HG02852 (cell line): ENCODE data around the gene CYP2B6.
"Not testable (repeated sequence)": the region's sequence is repeated elsewhere in the genome, so short reads cannot be mapped to it uniquely, and the experiment has no call there.

Source experiments
- ATAC-seq: cut with Tn5 transposase; IDR thresholded peaks from one replicate; pipeline ENCODE4 v1.9.1; 2021; ENCODE audit warnings: mild to moderate bottlenecking, moderate library complexity; ENCODE audit not compliant: unreplicated experiment

The CYP2B6 gene

DNA sequence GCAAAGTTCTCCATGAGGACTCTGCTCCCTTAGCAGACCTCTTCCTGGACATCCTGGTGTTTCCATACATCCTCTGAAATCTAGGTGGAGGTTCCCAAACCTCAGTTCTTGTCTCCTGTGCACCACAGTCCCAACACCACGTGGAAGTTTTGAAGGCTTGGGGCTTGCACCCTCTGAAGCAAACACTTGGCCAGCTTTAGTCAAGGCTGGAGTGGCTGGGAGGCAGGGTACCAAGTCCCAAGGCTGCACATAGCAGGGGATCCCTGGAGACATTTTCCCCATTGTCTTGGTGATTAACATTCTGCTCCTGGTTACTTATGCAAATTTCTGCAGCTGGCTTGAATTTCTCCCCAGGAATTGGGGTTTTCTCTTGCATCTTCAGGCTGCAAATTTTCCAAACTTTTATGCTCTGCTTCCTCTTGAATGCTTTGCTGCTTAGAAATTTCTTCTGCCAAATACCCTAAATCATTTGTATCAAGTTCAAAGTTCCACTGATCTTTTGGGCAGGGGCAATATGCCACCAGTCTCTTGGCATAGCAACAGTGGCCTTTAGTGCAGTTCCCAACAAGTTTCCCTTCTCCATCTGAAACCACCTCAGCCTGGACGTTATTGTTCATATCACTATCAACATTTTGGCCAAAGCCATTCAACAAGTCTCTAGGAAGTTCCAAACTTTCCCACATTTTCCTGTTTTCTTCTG lies 10.2 kb upstream of the CYP2B6 start:
- not testable (repeated sequence) for ATAC-seq

DNA sequence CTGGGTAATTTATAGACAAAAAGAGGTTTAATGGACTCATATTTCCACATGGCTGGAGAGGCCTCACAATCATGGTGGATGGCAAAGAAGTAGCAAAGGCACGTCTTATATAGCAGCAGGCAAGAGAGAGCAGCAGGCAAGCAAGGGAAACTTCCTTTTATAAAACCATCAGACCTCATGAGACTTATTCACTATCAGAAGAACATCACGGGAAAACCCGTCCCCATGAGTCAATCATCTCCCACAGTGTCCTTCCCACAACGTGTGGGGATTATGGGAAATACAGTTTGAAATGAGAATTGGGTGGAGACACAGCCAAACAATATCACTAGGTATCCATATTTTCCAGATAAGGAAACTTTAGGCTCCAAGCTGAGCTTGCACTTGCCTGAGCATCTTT lies 9.5 kb upstream of the CYP2B6 start:
- ATAC-seq = no peak

DNA sequence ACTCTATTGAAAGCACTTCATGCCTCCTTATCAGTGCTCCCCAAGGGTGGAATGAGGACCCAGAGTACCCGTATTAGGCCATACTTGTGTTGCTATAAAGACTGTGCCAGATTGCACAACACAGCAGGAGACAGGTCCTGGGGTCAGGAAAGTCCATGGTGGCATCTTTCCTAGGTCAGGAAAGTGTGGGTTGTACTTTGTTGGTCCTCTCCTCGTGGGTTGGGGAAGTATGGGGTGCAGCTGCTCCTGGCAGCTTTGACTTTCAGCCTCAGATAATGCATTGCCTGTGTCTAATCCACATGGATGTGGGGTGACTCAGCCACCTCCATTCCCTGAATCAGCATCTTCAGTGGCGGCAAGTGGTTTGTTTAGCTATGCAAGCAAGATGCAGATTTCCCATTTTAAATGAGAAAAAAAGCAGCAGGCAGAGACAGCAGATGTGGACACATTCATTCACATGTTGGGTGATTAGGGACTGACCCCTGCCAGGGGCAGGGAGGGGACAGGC lies 8.4 kb upstream of the CYP2B6 start:
- ATAC-seq = no peak

DNA sequence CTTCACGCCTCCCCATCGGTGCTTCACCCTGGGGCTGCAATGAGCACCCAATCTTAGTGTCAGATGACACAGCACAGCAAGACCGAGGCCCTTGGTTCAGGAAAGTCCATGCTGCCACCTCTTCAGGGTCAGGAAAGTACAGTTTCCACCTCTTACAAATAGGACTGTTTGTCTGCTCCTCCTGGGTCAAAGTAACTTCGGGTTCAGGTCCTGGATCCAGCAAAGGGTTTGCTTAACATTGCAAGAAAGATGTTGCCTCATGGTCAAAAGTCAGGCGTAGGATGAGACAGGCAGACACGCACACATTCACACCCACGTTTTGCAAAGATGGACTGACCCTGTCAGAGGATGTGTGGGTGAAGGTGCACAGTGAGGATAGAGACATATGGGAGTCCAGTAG lies 1.6 kb upstream of the CYP2B6 start:
- no peak for ATAC-seq

DNA sequence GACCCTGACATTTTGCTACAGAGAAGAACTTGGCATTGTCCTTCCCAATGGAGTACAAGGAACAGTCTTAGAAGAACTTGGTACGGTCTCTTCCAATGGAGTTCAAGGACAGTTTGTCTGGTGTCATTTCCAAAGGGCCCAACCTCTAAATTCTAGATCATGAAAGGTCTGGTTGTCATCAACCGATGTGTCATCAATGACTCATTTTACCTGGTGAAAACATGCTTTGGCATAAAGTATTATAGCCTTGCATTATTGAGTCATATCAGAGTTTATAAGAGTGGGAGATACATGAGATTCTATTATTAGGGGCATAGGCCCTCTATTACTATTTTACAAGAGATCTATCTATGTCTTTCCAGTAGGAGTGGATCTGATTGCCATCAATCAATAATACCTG lies 4.3 kb downstream of the CYP2B6 start:
- ATAC-seq = no peak

DNA sequence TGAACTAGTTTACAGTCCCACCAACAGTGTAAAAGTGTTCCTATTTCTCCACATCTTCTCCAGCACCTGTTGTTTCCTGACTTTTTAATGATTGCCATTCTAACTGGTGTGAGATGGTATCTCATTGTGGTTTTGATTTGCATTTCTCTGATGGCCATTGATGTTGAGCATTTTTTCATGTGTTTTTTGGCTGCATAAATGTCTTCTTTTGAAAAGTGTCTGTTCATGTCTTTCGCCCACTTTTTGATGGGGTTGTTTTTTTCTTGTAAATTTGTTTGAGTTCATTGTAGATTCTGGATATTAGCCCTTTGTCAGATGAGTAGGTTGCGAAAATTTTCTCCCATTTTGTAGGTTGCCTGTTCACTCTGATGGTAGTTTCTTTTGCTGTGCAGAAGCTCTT lies 7.9 kb downstream of the CYP2B6 start:
- not testable (repeated sequence) for ATAC-seq

DNA sequence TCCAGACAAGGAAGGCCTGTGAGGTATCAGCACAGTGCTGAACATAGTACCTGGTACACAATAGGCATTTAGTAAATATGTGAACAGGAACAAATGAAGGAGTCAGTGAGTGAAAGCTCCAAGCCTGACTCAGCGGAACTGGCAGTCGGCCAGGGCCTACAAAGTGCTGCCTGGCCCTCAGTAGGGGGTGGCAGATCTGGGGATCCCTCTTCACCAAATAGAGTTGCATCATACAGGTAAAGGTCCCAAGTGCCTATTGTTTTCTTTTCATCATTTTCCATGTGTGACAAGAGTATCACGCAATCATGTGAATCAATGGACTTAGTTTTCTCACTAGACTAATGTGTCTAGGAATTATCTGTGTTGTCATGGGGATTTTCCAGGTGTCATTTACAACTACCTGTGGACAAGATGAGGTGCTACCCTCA lies 9.2 kb downstream of the CYP2B6 start:
- ATAC-seq = no peak

DNA sequence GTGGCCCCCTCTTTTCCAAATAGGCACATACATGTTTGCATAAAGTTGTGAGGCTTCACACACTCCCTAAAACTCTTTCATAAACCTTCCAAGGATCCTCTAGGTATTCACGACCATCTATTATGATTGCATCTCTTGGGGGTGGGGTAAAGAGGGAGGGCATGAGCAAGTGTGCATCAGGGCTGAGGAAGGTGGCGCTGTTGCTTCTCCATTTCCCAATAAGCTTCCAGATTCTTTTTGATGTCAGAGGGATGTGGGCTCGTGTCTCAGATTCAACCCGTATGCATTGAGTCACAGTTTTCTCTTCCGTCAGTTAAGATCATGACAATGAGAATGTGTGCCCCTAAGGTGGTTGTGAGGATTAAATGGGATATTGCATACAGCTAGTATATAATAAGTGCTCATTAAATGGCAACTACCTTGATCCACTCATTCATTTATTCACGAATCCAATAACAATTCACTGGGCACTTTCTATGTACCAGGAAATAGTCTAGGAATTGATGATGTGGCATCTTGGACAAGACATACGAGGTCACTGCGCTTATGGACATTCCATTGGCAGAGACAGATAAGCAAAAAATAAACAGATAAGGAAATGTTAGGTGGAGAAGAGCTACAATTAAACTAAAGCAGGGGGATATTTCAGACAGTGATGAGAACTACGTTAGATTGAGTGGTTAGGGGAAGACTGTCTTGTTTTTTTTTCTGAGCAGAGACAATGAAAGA lies 10.3 kb downstream of the CYP2B6 start:
- ATAC-seq = no peak

DNA sequence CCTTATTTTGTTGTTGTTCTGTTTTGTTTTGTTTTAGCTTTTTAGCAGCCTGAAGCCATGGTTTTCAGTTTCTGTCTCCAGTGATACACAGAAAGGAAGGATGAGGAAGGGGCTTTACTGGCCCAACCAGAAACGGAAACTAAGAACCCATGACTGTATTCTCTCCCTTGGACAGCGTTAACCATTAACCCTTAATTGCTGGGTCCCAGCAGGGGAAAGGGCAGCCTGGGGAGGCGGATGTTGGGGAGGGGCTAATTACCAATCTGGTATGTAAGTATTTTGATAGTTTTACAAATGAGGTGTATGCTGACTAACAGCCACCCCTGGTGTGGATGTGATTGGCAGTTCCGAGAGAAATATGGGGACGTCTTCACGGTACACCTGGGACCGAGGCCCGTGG lies 12.6 kb downstream of the CYP2B6 start:
- ATAC-seq = not testable (repeated sequence)

DNA sequence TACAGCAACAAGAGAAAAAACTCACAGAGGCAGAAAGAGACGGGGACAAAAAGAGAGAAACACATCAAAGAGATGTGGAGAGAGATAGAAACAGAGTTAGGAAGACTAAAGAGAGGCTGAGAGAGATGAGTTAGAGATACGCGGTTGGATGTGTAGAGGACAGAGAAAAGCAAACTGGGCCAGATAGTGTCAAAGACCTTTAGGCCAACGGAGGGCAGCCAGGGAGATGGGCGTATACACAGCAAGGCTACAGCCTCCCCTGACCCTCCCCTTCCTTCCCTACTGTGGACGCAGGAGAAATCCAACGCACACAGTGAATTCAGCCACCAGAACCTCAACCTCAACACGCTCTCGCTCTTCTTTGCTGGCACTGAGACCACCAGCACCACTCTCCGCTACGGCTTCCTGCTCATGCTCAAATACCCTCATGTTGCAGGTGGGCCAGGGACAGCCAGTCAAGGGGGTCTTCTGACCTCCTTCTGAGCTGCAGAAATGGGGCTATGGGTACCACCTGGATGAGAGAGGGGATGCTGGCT lies 18.7 kb downstream of the CYP2B6 start:
- ATAC-seq = no peak

DNA sequence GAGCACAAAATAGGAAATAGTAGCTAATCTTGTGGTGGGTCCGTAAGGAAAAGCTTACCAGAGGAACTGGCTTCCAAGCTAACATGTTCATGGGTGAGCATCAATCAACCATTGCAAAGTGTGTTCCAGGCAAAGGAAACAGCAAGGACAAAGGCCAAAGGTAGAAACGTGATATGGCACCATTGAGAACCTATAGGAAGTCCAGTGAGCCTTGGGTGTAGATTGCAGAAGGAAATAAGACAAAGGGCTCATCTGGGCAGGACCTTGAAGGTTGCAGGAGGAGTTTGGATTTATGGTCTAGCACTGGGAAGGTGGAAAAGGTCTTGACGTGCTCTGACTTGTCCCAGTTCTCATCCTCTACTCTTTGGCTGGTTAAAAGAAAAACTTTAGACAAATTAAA lies 22.3 kb downstream of the CYP2B6 start:
- ATAC-seq = no peak

DNA sequence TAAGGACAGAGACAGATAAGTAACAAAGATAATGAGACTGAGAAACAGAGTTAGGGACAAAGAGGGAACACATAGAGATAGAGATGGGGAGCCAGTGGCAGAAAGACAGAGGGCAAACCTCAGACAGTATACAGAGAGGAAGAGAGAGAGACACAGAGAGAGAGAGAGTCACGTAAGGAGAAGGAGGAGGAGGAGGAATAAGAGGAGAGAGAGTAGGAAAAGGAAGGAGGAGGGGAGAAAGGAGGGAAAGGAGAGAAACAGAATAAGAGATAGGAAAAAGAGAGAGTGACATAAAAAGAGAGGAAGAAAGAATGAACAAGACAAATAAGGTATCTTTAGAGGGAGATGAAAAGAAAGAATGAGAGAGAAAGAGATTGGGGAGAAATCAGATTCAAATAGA lies 23.6 kb downstream of the CYP2B6 start:
- no peak for ATAC-seq

DNA sequence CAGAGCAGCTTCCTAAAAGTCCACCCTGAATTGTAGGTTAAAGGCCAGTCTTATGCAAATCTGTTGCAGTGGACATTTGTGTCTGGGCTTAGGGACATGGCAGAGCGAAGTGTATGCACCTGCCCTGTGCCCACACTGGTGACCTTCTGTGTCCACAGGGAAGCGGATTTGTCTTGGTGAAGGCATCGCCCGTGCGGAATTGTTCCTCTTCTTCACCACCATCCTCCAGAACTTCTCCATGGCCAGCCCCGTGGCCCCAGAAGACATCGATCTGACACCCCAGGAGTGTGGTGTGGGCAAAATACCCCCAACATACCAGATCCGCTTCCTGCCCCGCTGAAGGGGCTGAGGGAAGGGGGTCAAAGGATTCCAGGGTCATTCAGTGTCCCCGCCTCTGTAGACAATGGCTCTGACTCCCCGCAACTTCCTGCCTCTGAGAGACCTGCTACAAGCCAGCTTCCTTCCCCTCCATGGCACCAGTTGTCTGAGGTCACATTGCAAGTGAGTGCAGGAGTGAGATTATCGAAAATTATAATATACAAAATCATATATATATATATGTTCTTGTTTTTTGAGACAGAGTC lies 25.5 kb downstream of the CYP2B6 start:
- ATAC-seq = no peak

DNA sequence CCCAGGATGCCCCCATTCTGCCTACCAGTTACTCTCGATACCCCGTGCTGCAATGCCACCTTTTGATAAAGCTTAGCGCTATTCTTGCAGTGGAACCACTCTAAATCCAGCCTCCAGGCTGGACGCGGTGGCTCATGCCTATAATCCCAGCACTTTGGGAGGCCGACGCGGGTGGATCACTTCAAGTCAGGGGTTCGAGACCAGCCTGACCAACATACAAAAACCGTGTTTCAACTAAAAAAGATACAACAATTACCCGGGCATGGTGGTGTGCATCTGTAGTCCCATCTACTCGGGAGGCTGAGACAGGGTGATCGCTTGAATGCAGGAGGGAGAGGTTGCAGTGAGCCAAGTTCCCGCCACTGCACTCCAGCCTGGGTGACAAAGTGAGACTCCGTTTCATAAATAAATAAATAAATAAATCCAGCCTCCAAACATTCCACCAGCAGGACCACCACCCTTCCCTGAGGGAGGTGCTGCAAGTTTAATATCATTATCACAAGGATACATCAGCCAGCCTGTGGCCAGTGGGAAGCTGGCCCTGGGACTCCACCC lies 27.7 kb downstream of the CYP2B6 start:
- ATAC-seq = no peak

DNA sequence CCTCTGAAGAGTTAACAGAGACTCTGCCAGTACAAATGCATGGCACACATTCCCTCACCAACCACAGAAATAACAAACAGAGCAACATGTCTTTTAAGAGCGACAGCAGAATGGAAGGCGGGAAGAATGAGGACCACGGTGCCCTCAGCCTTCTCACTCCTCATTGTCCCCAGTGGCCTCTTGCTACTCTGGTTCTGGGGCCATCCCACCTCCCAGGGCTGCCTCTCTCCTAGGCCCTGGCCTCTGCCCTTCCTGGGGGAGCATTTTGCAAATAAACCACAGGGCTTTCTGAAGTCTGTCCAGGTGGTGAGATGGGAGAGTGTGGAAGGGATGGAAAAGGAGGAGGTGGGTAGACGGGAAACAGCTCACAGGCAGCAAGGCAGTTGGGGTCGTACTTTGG lies 28.3 kb downstream of the CYP2B6 start:
- no peak for ATAC-seq

DNA sequence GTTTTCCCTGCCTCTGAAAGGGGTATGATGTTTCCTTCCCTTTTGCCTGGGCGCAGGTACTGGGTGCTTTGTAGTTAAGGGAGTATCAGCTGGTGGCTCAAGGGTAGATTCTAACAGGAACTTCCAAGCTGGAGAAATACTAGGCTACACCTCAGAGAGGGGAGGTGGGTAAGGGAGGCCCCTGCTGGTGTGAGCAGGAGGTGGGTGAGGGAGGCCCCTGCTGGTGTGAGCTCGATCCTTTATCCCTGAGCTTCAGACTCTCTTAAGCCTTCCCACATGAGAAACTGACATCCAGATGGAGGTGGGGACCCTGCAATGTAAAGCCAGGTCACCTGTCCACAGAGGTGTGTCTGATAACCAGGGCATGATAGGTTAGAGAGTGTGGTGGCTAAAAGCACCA lies 32.1 kb downstream of the CYP2B6 start:
- ATAC-seq = no peak

DNA sequence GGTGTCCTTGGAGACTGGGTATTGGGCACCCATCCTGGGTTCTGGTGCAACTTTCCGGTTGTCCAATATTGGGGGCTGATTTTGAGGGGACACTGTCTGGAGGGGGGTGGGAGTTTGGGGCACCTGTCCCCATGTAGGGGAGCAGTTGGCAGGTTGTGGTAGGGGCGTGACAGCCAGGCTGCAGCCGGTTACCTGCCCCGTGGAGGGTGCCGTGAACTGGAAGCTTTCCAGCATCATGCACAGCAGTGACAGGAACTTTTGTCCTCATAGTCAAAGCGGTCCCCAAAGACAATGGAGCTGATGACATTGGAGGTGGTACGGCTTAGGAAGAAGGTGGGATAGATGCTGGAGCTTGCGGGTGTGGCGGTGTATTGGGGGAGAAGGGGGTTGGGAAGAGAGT lies 34.3 kb downstream of the CYP2B6 start:
- no peak for ATAC-seq

DNA sequence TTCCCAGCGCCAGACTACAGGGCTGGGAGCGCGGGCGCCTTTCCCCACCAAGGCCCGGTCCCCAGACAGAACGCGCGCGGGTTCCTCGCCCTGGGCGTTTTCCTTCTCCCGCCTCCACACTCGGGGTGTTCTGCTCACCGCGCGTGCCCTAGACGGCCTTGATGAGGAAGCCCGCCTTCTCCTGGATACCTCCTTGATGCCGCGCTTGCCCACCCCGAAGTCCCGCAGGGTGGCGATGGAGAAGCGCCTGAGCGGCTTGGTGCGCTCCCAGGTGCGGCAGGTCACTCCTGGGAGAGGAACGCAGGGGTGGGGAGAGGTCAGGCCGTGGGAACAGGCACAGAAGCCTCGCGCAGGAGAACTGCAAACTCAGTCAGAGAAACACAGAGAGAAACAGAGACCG lies 34.8 kb downstream of the CYP2B6 start:
- no peak for ATAC-seq

DNA sequence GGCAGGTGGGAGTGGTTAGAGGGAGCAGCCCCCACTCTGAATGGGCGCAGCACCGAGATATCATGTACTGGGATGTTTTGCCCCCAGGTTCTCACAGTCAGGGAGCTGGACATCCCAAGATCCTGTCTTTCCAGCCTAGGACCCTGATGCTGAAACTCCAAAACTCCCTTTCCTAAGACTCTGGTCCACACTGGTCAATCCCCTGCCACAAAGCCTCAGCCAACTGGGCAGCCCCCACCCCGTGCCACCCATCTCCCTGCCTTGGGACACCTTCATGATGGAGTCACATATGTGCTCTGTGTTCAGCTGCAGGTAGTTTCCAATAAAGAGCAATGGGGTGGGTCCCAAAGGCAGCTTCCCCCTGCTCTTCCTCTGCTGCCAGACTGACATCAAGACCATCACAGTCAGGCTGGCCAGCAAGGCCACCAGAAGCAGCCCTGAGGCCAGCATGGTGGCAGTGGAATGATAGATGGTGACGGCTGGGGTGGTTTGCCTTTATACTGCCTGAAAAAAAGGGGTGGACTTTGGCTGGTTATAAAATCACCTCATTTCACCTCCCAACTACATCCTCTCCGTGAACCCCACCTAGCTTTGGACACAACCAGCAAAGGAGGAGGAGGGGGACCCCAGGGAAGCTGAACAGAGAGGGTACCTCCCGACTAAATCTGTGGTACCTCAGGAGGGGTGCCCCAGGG lies 36.3 kb downstream of the CYP2B6 start:
- ATAC-seq = no peak

DNA sequence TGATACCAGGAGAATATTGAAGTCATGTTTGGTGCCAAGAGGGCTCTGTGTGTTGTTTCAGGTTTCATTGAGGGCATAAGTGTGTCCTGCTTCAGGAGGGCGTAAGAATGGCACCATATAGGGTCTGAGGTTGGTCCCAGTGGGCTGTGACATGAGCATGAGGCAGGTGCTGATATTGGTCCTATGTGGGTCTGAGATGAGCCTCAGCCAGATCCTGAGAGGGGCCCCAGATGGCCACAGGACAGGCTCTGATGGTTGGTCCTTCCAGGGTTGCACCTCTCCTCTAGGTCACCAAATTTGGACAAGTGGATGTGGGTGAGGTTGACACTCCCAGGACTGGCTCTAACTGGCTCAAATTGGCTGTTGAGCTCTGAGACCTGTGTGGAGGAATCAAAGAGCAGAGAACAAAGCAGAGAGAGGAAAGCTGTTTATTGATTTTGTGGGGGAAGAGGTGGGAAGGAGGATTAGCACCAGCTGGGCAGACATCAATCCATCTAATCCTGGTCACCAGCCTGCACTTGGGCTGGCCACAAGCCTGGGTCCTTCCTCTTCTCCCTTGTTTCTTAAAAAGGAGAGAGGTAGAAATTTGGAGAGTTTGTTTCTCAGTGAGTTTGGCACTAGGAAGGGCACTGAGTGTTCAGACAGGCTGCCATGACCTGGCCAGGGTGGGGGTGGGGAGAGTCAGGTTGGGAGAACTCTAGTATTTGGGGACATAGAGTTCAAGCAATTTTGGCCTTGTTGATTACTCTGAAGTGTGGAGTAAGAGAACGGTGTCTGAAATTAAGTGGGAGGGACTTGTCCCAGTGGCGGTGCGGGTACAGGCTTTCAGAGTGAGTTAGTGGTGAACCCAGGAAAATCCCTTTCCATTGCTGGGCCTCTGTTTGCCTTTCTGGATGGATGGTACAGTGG lies 38.7 kb downstream of the CYP2B6 start:
- ATAC-seq = no peak
